Left renal cortex interstitium (tissue), 4 donors: ENCODE data around the gene RDX. TPM values are rescaled to one million over a fixed set of nuclear protein-coding genes. Genes with fewer than 3 reads are reported as not detected.
"Not testable (repeated sequence)": the region's sequence is repeated elsewhere in the genome, so short reads cannot be mapped to it uniquely, and the experiment has no call there.

Source experiments
- DNase-seq, 4 donors: peaks; one replicate each; pipeline ENCODE4 v3.0.0-alpha.2; 2013; ENCODE audit warnings: low read depth in 4 of 4, low spot score in 2 of 4, missing footprints in 1 of 4
- polyA plus RNA-seq, 4 donors: library from polyadenylated mRNA; unstranded; fragments of 120-200 nt; gene quantifications; one replicate each; pipeline ENCODE4 v1.2.1, GENCODE V29; 2013; ENCODE audit not compliant: insufficient read length in 4 of 4

RDX gene
- polyA plus RNA-seq, 4 donors: 113 to 162 (median 131) TPM

GRCh38 chr11:110208678-110209312, 87.6 kb downstream of the RDX start:
- DNase-seq: not testable (repeated sequence)

GRCh38 chr11:110207123-110207522, 89.3 kb downstream of the RDX start:
- DNase-seq: no peak

- DNase-seq: no peak
Observed at GRCh38 chr11:110200836-110201235, 95.6 kb downstream of the RDX start.

GRCh38 chr11:110200241-110200640, 96.2 kb downstream of the RDX start:
- DNase-seq: no peak

- no peak for DNase-seq
Observed at GRCh38 chr11:110199184-110199981, 97.0 kb downstream of the RDX start.

- no peak for DNase-seq
Observed at GRCh38 chr11:110198031-110198729, 98.2 kb downstream of the RDX start.

- DNase-seq: no peak
Observed at GRCh38 chr11:110196884-110197420, 99.5 kb downstream of the RDX start.

- no peak for DNase-seq
Observed at GRCh38 chr11:110196241-110196754, 100.1 kb downstream of the RDX start.

- DNase-seq: not testable (repeated sequence)
Observed at GRCh38 chr11:110194211-110194766, 102.1 kb downstream of the RDX start.

GRCh38 chr11:110192604-110193282, 103.7 kb downstream of the RDX start:
- not testable (repeated sequence) for DNase-seq

GRCh38 chr11:110190885-110191284, 105.5 kb downstream of the RDX start:
- no peak for DNase-seq

GRCh38 chr11:110187731-110188130, 108.7 kb downstream of the RDX start:
- DNase-seq: no peak

- no peak for DNase-seq
Observed at GRCh38 chr11:110186867-110187266, 109.5 kb downstream of the RDX start.

GRCh38 chr11:110186456-110186855, 110.0 kb downstream of the RDX start:
- DNase-seq: no peak

- no peak for DNase-seq
Observed at GRCh38 chr11:110185599-110185998, 110.8 kb downstream of the RDX start.

- DNase-seq: no peak
Observed at GRCh38 chr11:110185121-110185591, 111.3 kb downstream of the RDX start.

- no peak for DNase-seq
Observed at GRCh38 chr11:110184456-110184855, 112.0 kb downstream of the RDX start.

GRCh38 chr11:110182886-110183285, 113.5 kb downstream of the RDX start:
- DNase-seq: no peak

GRCh38 chr11:110179064-110179463, 117.3 kb downstream of the RDX start:
- no peak for DNase-seq

- DNase-seq: no peak
Observed at GRCh38 chr11:110177086-110177456, 119.3 kb downstream of the RDX start.
